Colonic mucosa (tissue), 4 donors: Measurements from ENCODE around the gene MVK. TPM values are rescaled to one million over a fixed set of nuclear protein-coding genes. Genes with fewer than 3 reads are reported as not detected.

ENCODE experiments used
- DNase-seq: peaks from one replicate; pipeline ENCODE4 v3.0.0-alpha.2; 2020
- H3K27ac ChIP-seq: fragments of 200-600 bp; one replicate; pipeline ENCODE4 v1.8.0; 2021
- H3K27me3 ChIP-seq: fragments of 200-600 bp; one replicate; pipeline ENCODE4 v1.8.0; 2021
- H3K36me3 ChIP-seq: fragments of 200-600 bp; one replicate; pipeline ENCODE4 v1.8.0; 2021
- H3K4me1 ChIP-seq: fragments of 200-600 bp; one replicate; pipeline ENCODE4 v1.8.0; 2021; ENCODE audit warnings: mild to moderate bottlenecking
- H3K4me3 ChIP-seq: fragments of 200-600 bp; one replicate; pipeline ENCODE4 v1.8.0; 2021
- H3K9ac ChIP-seq, 2 donors: one replicate each; pipeline ENCODE4 v1.7.0; 2013; ENCODE audit warnings: control low read depth in 2 of 2, low read depth in 2 of 2, low read length in 2 of 2
- H3K9me3 ChIP-seq: fragments of 200-600 bp; one replicate; pipeline ENCODE4 v1.8.0; 2021
- intact Hi-C: fragments of 100-400 bp; cut with DNase I; formaldehyde crosslinking; loops from one replicate; pipeline ENCODE4 v1.14.1; 2022
- total RNA-seq, 2 donors: library from RNA; stranded (reverse); fragmentation: NEBNext Ultra II Directional in 1 of 2; extraction: Animal tissue kit (Norgen Biotek cat#: 25700) in 1 of 2; gene quantifications; one replicate each; pipeline ENCODE4 v1.2.1, GENCODE V29; 2021
- TF ChIP-seq, protein P1 (sequence below): fragments of 200-600 bp; IDR thresholded peaks from one replicate; pipeline ENCODE4 v1.8.0; 2022; ENCODE audit warnings: antibody characterized with exemption, mild to moderate bottlenecking
- donor health status: healthy.
- donor health status: DM: no; HTN: no; CAD: no.
- donor health status: DM: no; HTN: no; CAD: no.

MVK gene
- total RNA-seq, 2 donors from 2014 or later = 29.6 to 38.9 TPM

GRCh38 chr12:109589240-109589590, 15.6 kb downstream of the MVK start:
- intact Hi-C loops = no loop called here
- Histone ChIP-seq H3K27ac (no peak overlapping the region), H3K9ac (no peak overlapping the region), H3K4me1 (no peaks in the 10 kb centered on the region), H3K9me3 (no peaks in the 10 kb centered on the region), H3K27me3 (no peaks in the 10 kb centered on the region), H3K4me3 (no peak overlapping the region), H3K36me3 (no peaks in the 10 kb centered on the region)
- TF ChIP-seq, protein P1, sequence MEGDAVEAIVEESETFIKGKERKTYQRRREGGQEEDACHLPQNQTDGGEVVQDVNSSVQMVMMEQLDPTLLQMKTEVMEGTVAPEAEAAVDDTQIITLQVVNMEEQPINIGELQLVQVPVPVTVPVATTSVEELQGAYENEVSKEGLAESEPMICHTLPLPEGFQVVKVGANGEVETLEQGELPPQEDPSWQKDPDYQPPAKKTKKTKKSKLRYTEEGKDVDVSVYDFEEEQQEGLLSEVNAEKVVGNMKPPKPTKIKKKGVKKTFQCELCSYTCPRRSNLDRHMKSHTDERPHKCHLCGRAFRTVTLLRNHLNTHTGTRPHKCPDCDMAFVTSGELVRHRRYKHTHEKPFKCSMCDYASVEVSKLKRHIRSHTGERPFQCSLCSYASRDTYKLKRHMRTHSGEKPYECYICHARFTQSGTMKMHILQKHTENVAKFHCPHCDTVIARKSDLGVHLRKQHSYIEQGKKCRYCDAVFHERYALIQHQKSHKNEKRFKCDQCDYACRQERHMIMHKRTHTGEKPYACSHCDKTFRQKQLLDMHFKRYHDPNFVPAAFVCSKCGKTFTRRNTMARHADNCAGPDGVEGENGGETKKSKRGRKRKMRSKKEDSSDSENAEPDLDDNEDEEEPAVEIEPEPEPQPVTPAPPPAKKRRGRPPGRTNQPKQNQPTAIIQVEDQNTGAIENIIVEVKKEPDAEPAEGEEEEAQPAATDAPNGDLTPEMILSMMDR = no peak
- DNase-seq = no peak

DNA sequence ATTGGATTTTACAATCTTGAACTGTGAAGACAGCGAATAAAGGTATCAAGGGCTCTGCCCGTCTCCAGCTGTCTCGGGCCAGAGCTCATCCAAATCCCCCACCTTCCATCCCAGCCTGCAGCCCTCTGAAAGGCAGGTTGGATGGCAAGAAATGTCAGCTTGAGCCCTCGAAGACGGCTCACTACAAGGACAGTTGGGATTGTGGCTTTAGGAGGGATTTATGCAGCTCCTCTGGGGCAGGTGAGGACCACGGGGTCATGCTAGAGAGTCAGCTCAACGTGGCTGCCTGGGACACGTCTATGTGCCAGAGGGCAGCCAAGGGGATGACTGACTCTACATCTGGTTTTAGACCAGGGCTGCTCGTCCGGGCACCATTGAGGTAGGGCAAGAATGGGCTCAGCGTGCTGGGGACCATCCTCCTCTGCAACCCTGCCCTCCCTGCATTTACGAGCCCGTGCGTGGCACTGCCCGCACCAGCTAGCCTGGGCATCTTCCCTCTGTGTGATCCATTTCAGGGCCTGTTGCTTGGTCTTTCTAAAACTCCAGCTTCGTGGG, 16.2 kb downstream of the MVK start:
- no peaks in the 10 kb centered on the region for H3K4me1 ChIP-seq
- TF ChIP-seq, protein P1 = no peak
- H3K9me3 ChIP-seq = no peaks in the 10 kb centered on the region
- no peaks in the 10 kb centered on the region for H3K27me3 ChIP-seq
- DNase-seq = no peak
- no peak overlapping the region for H3K4me3 ChIP-seq
- intact Hi-C loops = no loop called here
- no peaks in the 10 kb centered on the region for H3K36me3 ChIP-seq
- H3K9ac ChIP-seq = no peak overlapping the region
- H3K27ac ChIP-seq = no peak overlapping the region

GRCh38 chr12:109590566-109590965, 17.0 kb downstream of the MVK start:
- H3K4me3 ChIP-seq = no peak overlapping the region
- TF ChIP-seq, protein P1 = no peak
- intact Hi-C loops = no loop called here
- no peak overlapping the region for H3K9ac ChIP-seq
- no peak for DNase-seq
- H3K9me3 ChIP-seq = no peaks in the 10 kb centered on the region
- H3K27me3 ChIP-seq = no peaks in the 10 kb centered on the region
- no peaks in the 10 kb centered on the region for H3K4me1 ChIP-seq
- H3K27ac ChIP-seq = no peak overlapping the region
- no peaks in the 10 kb centered on the region for H3K36me3 ChIP-seq

- Histone ChIP-seq H3K27me3 (no peaks in the 10 kb centered on the region), H3K27ac (no peak overlapping the region), H3K9me3 (no peaks in the 10 kb centered on the region), H3K4me1 (no peaks in the 10 kb centered on the region), H3K36me3 (no peaks in the 10 kb centered on the region), H3K9ac (no peak overlapping the region), H3K4me3 (no peak overlapping the region)
- TF ChIP-seq, protein P1 = no peak
- DNase-seq = no peak
- intact Hi-C loops = no loop called here
Observed at GRCh38 chr12:109591041-109591440, 17.4 kb downstream of the MVK start.

DNA sequence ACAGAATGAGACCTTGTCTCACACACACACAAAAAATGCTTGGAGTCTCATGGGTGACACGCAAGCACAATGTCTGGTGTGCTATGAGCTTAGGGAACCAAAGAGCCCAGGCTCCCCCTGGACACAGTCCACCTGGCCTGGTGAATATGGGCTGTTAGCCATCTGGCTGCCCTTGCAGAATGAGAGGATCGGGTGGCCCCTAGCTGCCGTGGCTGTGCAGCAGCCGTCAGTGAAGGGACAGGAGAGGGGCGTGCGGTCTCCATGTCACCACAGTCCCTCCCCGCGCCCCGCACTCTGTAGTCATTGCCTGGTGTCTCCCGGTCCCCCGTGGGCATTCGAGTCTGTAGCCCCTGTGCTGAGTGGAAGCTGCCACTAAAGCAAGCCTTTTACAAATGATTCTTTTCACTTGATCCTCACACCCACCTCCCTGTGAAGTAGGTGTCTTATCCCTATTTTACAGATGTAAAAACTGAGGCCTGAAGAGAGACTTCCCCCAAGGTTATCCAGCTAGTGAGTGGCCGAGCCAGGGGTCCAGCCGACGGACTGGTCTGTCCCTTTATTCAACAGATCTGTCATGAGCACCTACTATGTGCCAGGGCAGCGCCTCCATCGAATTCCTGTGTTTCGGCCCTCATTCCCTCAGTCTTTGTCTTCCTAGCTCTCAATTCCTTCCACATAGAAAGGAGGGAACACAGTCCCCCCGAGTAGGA, 18.8 kb downstream of the MVK start:
- Histone ChIP-seq H3K27ac (no peak overlapping the region), H3K9ac (no peak overlapping the region), H3K36me3 (no peaks in the 10 kb centered on the region), H3K4me3 (no peak overlapping the region), H3K27me3 (no peaks in the 10 kb centered on the region), H3K4me1 (no peaks in the 10 kb centered on the region), H3K9me3 (no peaks in the 10 kb centered on the region)
- TF ChIP-seq, protein P1 = no peak
- intact Hi-C loops = no loop called here
- DNase-seq = no peak
